ENCODE measurements around the gene USP47. TPM values are rescaled to one million over a fixed set of nuclear protein-coding genes. Genes with fewer than 3 reads are reported as not detected.

The USP47 gene
- total and polyA plus RNA-seq, 2 donors (not counting 1 experiment from before 2014, with no cell fraction given), result 12.8 to 52.9 TPM

DNA sequence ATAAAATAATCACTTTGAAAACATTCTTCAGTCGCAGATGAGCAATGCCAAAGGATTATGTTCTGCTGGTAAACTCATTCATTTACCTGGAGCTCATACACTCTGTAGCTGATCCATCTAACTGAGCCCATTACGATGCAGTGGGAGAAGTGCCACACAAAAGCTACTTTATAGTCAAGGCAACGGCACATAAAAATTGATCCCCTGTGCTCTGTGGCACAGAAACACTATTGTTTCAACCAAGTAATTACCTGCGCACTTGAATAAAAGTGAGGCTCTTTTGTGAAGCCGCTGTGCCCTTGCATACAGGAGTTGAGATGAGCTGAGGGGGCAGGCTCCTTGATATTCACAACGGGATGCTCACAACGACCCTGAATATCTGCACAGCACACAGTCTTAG lies 159.4 kb downstream of the USP47 start:
- Mint-ChIP-seq H3K27ac (no peak overlapping the region), H3K9me3 (ENCODE audit: insufficient read depth) (no peaks in the 10 kb centered on the region), H3K4me1 (peaks cover 4% of the 10 kb centered on the region), H3K27me3 (peaks cover 38% of the 10 kb centered on the region), H3K4me3 (no peak overlapping the region)
- no peak overlapping the region for H3K9ac ChIP-seq (ENCODE audit: low read length)
- H3K27ac ChIP-seq (ENCODE audit: low read length in 2 of 2), result no peak overlapping the region
- H3K9me3 ChIP-seq (ENCODE audit: control extremely low read depth in 1 of 3, control insufficient read depth in 2 of 3, insufficient read depth in 1 of 3, low read length in 2 of 3), result no peaks in the 10 kb centered on the region
- DNase-seq (no peak), ATAC-seq (ENCODE audit: low read depth) (no peak)
- TF ChIP-seq EZH2 (IDR thresholded peaks at IDR 0.05; ENCODE audit: borderline replicate concordance, insufficient read depth, low read depth, low read length, poor library complexity, severe bottlenecking), result no peak
- TF ChIP-seq, protein P1, sequence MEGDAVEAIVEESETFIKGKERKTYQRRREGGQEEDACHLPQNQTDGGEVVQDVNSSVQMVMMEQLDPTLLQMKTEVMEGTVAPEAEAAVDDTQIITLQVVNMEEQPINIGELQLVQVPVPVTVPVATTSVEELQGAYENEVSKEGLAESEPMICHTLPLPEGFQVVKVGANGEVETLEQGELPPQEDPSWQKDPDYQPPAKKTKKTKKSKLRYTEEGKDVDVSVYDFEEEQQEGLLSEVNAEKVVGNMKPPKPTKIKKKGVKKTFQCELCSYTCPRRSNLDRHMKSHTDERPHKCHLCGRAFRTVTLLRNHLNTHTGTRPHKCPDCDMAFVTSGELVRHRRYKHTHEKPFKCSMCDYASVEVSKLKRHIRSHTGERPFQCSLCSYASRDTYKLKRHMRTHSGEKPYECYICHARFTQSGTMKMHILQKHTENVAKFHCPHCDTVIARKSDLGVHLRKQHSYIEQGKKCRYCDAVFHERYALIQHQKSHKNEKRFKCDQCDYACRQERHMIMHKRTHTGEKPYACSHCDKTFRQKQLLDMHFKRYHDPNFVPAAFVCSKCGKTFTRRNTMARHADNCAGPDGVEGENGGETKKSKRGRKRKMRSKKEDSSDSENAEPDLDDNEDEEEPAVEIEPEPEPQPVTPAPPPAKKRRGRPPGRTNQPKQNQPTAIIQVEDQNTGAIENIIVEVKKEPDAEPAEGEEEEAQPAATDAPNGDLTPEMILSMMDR (IDR thresholded peaks at IDR 0.05), result no peak
- 83% methylated on average over 5 of the region's 7 CpGs for WGBS (ENCODE audit: insufficient coverage)
- peaks cover 0 to 18% (median 11%) of the 10 kb centered on the region in 4 experiments for H3K27me3 ChIP-seq (replicated peaks in 1 of 4; ENCODE audit: control extremely low read depth in 1 of 4, control insufficient read depth in 3 of 4, insufficient read depth in 4 of 4, low read length in 3 of 4)
- ChIA-PET POLR2A (no interaction called here), CTCF (no interaction called here)
- no peaks in the 10 kb centered on the region for H3K36me3 ChIP-seq (replicated peaks in 1 of 2; ENCODE audit: control extremely low read depth in 1 of 2, control insufficient read depth in 1 of 2, extremely low read depth in 1 of 2, insufficient read depth in 2 of 2, low read length in 1 of 2)
- H3K4me1 ChIP-seq (ENCODE audit: control insufficient read depth in 2 of 2, insufficient read depth in 2 of 2, low read length in 2 of 2), result peaks cover 0 to 4% of the 10 kb centered on the region in 2 donors
- H3K79me2 ChIP-seq (ENCODE audit: control insufficient read depth, insufficient read depth, low read length), result no peaks in the 10 kb centered on the region
- H4K20me1 ChIP-seq (ENCODE audit: control insufficient read depth, insufficient read depth, low read length, poor library complexity, severe bottlenecking), result no peaks in the 10 kb centered on the region
- intact Hi-C loops (cut with micrococcal nuclease), result no loop called here
- H2AFZ ChIP-seq (ENCODE audit: insufficient read depth, low read depth, low read length, poor library complexity, severe bottlenecking), result no peak overlapping the region
- no peak overlapping the region for H3K4me3 ChIP-seq (ENCODE audit: control extremely low read depth in 1 of 5, extremely low read depth in 1 of 5, insufficient read depth in 1 of 5, low read depth in 2 of 5, low read length in 4 of 5)
- H3K4me2 ChIP-seq (replicated peaks; ENCODE audit: low read depth, low read length, poor library complexity, severe bottlenecking), result no peak overlapping the region

DNA sequence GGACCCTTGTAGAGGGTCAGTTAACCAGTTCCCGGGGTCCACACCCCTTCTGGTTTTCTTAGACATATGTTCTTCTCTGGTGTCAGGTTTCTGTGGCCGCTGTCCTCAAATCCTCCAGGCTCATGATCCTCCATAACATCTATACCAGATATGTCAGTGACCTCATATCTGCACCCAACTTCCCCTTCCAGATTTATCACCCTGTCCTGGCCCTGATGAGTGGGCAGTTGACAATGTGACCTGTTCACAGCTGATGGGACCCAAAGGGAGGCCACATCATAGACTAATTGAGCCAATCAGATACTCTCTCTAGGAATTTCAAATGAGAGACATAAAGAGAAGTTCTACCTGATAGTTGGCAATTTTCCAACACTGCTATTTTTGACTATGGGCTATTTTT lies 161.6 kb downstream of the USP47 start:
- H3K27ac ChIP-seq (ENCODE audit: low read length in 2 of 2), result no peak overlapping the region
- TF ChIP-seq, protein P1 (IDR thresholded peaks at IDR 0.05), result no peak
- ChIA-PET POLR2A (no interaction called here), CTCF (no interaction called here)
- no peaks in the 10 kb centered on the region for H3K36me3 ChIP-seq (replicated peaks in 1 of 2; ENCODE audit: control extremely low read depth in 1 of 2, control insufficient read depth in 1 of 2, extremely low read depth in 1 of 2, insufficient read depth in 2 of 2, low read length in 1 of 2)
- Mint-ChIP-seq H3K27ac (no peak overlapping the region), H3K9me3 (ENCODE audit: insufficient read depth) (no peaks in the 10 kb centered on the region), H3K4me3 (no peak overlapping the region), H3K27me3 (peaks cover 46% of the 10 kb centered on the region), H3K4me1 (peaks cover 5% of the 10 kb centered on the region)
- ATAC-seq (ENCODE audit: low read depth) (no peak), DNase-seq (no peak)
- H3K27me3 ChIP-seq (replicated peaks in 1 of 4; ENCODE audit: control extremely low read depth in 1 of 4, control insufficient read depth in 3 of 4, insufficient read depth in 4 of 4, low read length in 3 of 4), result peaks cover 0 to 36% (median 22%) of the 10 kb centered on the region in 4 experiments
- no peaks in the 10 kb centered on the region for H4K20me1 ChIP-seq (ENCODE audit: control insufficient read depth, insufficient read depth, low read length, poor library complexity, severe bottlenecking)
- H3K4me3 ChIP-seq (ENCODE audit: control extremely low read depth in 1 of 5, extremely low read depth in 1 of 5, insufficient read depth in 1 of 5, low read depth in 2 of 5, low read length in 4 of 5), result no peak overlapping the region
- 100% methylated on average over 1 of the region's 2 CpGs for WGBS (ENCODE audit: insufficient coverage)
- H3K4me2 ChIP-seq (replicated peaks; ENCODE audit: low read depth, low read length, poor library complexity, severe bottlenecking), result no peak overlapping the region
- H3K9ac ChIP-seq (ENCODE audit: low read length), result no peak overlapping the region
- intact Hi-C loops (cut with micrococcal nuclease), result no loop called here
- H3K79me2 ChIP-seq (ENCODE audit: control insufficient read depth, insufficient read depth, low read length), result no peaks in the 10 kb centered on the region
- H3K4me1 ChIP-seq (ENCODE audit: control insufficient read depth in 2 of 2, insufficient read depth in 2 of 2, low read length in 2 of 2), result peaks cover 0 to 6% of the 10 kb centered on the region in 2 donors
- H2AFZ ChIP-seq (ENCODE audit: insufficient read depth, low read depth, low read length, poor library complexity, severe bottlenecking), result no peak overlapping the region
- H3K9me3 ChIP-seq (ENCODE audit: control extremely low read depth in 1 of 3, control insufficient read depth in 2 of 3, insufficient read depth in 1 of 3, low read length in 2 of 3), result no peaks in the 10 kb centered on the region
